Dedifferentiated amniotic fluid mesenchymal stem cell (primary cell): ENCODE data around the gene PPP2R2B.

ENCODE experiments used
- DNase-seq: peaks from one replicate; pipeline ENCODE4 v3.0.0-alpha.2; 2016; ENCODE audit errors: extremely low spot score

The PPP2R2B gene

DNA sequence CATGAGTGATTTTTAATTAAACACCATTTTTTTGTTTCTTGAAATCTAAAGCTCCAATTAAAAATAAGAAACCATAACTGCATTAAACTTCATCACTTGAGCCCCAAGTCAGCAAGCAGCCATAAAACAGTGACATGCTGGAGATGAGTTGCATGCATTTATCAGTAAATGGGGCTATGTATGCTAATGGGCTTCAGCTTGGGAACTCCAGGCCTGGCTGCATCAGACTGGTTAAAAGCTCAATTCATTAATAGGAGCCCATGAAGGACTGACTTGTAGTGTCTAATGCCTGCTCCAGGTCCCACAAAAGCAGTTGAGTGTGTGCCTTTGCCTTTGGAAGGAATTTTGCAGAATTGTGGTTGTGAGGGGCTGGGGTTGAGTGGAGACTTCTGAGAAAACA lies 328.9 kb downstream of the PPP2R2B start:
- no peak for DNase-seq

DNA sequence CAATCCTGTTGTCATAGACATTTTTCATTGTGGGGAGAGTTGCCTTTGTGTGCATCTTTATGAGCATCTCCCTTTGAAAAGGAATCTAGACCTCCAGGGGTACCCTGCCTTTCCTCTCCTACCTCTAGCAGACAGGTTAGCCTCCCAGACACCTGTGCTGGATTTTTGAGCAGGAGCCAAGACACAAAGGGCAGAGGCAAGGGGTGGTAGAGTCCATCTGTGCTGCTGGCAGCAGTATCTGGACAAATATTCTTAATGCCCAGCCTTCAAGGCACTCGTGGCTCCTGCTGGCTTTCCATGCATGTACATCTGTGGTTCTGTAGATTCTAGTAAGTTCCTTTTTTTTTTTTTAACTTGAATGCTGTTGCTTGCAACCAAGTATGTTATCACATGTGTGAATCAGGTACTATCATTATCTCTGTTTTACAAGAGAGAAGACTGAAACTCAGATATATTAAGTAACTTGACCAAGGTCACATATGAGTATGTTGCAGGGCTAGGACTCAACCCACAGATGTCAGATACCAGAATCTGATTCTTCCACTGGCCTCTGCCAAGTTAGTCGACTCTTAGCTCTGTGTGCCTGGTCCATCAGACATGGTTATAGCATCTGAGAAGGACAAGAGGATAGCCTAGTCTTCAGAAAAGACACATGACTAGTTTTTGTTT lies 329.6 kb downstream of the PPP2R2B start:
- DNase-seq, result no peak

DNA sequence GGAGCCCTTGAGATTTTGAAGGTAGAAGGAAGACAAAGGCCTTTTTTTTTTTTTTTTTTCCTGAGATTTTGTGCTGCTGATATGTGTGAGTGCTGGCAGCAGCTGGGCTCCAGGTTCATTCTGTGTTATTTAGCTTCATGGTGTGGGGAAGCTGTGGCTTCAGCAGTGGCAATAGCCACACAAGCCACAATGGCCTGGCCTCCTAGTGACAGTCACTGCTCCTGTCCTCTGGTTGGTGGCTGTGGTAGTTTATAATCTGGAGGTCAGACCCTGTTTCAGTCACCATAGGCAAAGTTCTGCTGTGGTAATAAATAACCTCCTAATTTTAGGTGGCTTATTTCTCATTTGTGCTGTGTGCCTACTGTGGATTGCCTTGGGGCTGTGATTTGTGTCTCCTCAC lies 334.3 kb downstream of the PPP2R2B start:
- DNase-seq, result no peak

DNA sequence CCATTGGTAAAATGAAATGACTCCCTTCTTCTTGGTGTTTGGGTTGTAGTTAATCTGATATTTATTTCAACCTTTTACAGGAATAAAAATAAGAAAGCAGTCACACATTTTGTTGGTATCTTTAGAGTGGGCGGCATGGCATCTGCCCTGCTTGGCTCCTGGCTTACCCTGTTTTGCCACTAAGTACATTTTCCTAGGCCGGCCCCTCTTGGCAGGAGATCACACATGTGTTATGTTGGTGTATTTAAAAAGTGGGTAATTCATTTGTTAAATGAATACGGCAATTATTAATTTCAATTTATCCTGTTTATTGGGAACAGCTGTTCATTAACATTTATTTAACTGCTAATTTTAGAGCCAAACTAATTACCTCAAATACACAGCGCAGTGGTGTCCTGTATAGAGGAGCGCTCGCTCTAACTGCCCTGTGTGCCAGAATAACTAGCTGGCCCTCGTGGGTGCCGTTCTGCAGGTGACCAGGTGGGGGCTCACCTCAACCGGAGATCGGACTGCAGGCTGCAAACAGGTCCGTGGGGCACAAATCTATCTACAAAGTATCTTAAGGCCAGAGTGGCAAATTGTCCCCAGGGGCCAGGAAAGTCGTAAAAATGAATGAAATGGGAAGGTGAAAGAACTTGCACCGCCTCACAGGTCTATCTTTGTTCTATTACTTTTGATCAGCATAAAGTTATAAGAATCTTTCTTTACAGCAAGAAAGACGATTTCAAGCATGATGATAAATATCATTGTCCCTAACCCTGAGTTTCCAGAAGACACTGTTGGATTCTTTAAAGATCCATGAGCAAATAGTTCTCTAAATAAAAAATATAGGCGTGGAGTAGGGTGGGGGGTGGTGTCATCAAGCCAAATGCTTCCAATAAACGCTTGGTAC lies 336.4 kb downstream of the PPP2R2B start:
- peak; percentile 38 for DNase-seq

DNA sequence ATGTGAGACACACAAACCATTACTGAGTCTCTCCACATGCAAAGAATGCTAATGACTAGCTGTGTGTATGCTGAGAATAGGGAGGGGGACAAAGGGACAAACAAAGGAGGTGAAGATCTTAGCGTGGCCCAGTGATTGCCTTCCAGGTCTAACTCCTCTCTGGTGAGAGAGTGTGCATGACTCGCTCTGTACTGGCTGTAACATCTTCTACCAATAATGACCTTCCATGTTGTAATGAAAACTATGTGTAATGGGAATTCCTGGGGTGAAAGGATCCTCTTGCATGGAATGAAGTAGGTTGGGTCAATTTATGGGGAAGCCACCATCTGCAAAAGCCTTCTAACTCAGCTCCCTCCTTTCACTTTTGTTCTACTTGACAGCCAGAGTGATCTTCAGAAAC lies 338.1 kb downstream of the PPP2R2B start:
- DNase-seq, result no peak

DNA sequence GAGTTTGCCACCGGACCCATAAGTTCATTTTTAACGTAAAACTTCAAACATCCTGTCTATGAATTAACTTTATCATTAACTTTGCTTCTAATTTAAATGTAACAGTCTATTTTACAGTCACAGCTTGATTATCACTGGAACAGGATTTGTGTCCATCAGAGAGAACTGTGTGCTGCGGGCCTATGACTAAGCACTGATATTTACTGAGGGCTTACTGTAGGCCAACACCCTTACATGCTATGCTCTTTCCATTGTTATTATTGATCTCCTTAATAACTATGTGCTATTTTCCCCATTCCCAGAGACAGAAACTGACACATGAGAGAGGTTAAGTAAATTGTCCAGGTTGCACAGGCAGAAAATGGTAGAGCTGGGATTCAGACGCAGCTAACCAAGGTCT lies 338.6 kb downstream of the PPP2R2B start:
- DNase-seq, result no peak

DNA sequence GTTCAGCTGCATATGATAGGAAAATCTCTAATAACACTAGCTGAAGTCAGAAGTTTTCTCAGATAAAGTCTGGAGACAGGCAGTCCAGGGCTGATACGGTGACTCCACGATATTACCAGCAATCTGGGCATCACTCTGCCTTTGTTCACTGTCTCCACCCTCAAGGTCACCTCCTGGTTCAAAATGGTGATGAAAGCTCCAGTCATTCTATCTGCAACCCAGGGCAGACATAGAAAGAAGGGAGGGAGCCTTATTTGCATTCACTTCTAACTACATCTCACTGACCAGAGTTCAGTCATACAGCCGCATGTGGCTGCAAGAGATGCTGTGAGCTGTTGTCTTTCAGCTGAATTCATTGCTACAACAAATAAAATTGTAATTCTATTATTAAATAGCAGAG lies 340.1 kb downstream of the PPP2R2B start:
- DNase-seq, result no peak

DNA sequence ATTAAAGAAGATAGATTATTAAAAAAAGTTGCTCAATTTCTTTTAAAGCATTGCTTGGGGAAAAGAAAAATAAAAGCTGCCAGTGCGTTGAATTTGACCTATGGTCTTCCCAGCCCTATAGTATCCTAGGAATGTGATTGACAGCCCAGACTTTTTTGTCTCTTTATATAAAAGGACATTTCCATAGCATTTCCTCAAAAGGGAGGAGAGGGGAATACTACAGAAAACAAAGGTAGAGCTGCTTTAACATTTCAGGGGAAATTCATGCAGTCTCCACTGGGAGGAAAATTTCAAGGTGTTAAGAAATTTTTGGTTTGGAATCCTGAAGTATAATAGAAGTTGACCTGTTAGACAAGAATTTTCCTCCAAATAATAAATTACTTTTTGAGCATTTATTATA lies 344.7 kb downstream of the PPP2R2B start:
- DNase-seq, result no peak

DNA sequence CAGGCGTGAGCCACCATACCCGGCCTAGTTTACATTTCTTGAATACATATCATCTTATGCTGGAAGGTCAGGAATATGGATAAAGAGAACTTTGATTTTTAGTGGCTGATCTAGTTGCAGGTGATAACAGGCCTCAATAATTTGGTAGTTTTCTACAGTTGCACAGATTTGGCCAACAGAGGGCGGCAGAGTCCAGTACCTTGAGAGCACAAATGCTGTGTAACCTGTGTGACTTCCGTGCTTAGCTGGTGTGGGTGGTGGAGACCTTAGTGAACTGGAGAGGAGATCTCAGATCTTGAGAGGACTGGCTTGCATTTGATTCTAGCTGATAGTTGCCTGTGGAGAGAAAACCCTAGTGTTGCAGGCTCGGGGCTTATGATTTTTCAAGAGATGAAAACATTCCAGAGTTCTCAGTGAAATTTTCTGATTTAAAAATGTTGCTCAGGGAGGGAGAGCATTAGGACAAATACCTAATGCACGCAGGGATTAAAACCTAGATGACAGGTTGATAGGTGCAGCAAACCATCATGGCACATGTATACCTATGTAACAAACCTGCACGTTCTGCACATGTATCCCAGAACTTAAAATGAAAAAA lies 345.2 kb downstream of the PPP2R2B start:
- DNase-seq, result peak; percentile 33
